HG02943 (cell line): ENCODE measurements around the gene SLC47A1.
"Not testable (repeated sequence)": the region's sequence is repeated elsewhere in the genome, so short reads cannot be mapped to it uniquely, and the experiment has no call there.

ENCODE experiments used
- ATAC-seq: cut with Tn5 transposase; IDR thresholded peaks from one replicate; pipeline ENCODE4 v1.9.1; 2021; ENCODE audit warnings: mild to moderate bottlenecking, low read depth, moderate library complexity; ENCODE audit not compliant: unreplicated experiment

SLC47A1 gene, protein sequence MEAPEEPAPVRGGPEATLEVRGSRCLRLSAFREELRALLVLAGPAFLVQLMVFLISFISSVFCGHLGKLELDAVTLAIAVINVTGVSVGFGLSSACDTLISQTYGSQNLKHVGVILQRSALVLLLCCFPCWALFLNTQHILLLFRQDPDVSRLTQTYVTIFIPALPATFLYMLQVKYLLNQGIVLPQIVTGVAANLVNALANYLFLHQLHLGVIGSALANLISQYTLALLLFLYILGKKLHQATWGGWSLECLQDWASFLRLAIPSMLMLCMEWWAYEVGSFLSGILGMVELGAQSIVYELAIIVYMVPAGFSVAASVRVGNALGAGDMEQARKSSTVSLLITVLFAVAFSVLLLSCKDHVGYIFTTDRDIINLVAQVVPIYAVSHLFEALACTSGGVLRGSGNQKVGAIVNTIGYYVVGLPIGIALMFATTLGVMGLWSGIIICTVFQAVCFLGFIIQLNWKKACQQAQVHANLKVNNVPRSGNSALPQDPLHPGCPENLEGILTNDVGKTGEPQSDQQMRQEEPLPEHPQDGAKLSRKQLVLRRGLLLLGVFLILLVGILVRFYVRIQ

DNA sequence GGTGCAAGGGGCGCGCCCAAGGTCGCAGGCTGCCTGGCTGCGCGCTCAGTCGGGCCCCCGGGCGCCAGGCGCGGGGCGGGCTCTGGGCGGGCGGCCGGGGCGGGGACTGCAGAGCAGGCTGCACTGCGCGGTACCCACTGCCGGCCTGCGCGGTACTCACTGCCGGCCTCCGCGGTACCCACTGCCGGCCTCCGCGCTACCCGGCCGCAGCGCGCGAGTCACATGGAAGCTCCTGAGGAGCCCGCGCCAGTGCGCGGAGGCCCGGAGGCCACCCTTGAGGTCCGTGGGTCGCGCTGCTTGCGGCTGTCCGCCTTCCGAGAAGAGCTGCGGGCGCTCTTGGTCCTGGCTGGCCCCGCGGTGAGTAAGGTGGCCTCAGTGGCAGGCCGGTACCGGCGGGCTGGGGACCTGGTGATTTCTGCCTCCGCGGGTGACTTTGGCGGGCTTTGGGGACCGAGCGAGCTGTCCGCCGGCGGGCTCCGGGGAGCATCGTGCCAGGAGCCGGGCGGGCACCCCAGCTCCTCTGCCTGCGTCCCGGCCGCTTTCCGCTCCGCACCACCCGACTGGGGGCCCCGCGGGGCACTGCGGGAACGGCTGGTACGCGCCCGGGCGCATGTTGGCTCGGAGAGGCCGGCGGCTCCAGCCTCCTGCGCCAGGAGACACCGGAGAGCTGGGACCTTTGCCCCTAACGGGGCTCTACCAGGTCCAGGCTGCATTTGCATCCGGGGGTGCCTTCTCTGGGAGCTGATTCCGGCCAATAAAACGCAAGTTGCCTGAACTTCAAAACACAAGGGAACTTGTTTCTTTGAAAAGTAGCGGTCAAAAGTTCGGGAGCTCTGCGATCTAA is at the start of gene SLC47A1:
TSS of gene SLC47A1 (plus strand) at position 137 of the 844 bp plus-strand sequence. CDS start at position 223, 86 bp downstream.
- no peak for ATAC-seq

GRCh38 chr17:19485800-19486340 is 47.8 kb upstream of the SLC47A1 start:
- no peak for ATAC-seq

DNA sequence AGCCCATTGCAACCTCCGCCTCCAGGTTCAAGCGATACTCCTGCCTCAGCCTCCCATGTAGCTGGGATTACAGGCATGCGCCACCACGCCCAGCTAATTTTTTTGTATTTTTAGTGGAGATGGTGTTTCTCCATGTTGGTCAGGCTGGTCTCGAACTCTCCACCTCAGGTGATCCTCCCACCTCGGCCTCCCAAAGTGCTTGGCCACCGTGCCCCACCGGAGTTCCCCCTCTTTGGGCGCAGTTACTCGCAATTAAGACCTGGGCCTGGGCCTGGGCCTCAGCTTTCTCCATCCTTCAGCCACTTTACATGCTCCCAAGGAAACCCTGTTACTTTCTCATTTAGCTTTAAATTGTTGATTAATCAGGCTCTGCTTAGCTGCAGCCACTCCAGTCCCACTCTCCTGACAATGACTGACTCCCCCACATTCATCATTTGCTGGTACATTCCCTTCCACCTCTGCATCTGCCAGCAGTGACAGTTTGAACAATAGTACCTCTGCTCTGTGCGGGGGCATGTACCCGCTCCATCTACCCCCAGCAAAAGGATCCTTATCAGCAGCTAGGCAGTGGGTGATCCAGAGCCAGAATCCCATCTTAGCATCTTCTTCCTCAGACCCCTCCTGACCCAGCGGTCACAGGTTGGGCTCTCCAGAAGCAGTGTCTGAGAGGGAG is 47.2 kb upstream of the SLC47A1 start:
- no peak for ATAC-seq

DNA sequence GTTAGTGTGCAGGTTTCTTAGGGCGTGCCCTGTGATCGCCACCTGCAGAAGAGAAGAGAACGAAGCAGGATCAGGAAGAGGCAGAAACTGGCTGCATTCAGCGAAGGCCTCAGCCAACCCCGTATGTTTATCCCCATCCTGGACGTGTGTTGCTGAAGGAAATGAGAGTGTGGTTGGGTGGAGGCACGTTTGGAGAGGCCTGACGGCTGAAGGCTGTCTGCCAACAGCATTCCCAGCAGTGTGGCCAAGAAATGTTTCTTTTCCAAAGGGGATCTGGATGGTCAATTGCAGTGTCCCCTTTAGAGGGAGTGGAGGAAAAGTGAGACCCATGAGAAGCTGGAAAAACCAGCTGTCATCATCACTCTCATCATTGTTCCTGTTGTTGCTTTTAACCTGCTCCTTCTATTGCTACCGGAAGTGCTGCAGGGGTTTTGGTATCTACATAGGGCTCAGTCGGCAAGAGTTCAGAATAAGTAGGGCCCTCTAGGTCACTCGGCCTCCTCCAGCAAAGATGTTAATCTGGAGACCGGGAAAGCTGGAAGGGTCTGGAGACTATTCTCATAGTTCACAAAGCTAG is 46.5 kb upstream of the SLC47A1 start:
- ATAC-seq: no peak

GRCh38 chr17:19492141-19492540 is 41.5 kb upstream of the SLC47A1 start:
- no peak for ATAC-seq

DNA sequence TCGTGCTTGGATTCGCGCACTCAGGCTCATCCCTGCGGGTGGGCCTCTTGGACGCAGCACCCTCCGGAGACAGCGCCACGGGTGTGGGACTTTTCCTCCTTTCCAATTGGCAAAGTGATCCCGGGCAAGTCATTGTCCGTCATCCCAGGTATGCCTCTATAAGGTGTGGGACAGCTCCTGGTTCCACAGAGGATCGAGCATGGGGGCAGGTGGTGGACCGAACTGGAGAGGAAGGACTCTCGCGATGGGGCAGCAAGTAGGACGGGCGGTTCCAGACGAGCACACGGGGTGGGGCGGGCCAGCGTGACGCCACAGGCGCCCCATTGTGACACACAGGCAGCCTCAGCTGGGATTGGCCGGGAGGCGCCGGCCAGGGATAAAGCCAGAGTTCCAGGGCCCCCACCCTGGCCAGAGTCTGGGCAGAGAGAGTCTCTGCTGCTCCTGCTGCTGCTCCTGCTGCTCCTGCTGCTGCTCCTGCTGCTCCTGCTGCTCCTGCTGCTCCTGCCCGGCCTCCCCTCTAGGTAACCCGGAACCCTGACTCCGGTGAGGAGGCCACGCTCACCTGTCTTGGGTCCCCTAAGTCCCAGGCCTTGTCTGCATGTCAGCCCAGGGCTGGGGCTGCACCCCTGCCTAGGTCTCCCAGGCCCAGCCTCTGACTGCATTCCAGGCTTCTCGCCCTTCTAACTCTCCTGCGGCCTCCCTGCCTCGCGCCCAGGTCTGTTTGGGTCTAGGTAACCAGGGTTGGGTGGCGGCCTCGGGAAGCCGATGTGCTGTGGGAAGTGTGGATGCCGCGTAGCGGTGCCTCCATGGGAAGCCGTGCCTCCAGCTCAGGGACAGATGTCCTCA is 38.5 kb upstream of the SLC47A1 start:
- no peak for ATAC-seq

GRCh38 chr17:19495828-19496528 is 37.7 kb upstream of the SLC47A1 start:
- no peak for ATAC-seq

GRCh38 chr17:19497624-19498023 is 36.0 kb upstream of the SLC47A1 start:
- ATAC-seq: no peak

DNA sequence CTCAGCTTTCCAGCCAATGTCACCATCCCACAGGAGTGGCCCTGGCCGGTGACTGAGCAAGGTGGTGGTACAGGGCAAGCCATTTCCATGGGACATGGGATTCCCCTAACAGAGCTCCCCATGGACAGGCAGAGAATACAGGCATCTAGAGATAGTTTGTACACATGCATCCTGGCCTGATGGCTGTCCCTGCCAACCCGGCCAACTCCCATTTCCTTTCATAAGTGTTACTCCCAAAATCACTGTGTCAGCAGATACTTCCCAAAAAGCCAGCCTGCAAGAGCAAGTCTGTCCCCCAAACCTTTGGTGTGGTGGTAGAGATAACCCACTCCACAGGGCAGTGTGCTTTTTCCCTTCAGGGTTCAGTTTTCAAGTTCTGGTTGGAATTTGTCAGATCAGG is 32.4 kb upstream of the SLC47A1 start:
- no peak for ATAC-seq

- no peak for ATAC-seq
Measured at GRCh38 chr17:19502517-19502916, 31.1 kb upstream of the SLC47A1 start.

DNA sequence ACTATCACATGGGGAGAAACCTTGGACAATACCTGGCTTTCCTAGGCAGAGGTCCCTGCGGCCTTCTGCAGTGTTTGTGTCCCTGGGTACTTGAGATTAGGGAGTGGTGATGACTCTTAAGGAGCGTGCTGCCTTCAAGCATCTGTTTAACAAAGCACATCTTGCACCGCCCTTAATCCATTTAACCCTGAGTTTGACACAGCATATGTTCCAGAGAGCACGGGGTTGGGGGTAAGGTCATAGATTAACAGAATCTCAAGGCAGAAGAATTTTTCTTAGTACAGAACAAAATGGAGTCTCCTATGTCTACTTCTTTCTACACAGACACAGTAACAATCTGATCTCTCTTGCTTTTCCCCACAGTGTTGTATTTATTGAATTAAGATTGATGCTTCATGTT is 28.1 kb upstream of the SLC47A1 start:
- ATAC-seq: not testable (repeated sequence)

- ATAC-seq: peak; percentile 63
Measured at GRCh38 chr17:19507775-19508576, 25.7 kb upstream of the SLC47A1 start.

DNA sequence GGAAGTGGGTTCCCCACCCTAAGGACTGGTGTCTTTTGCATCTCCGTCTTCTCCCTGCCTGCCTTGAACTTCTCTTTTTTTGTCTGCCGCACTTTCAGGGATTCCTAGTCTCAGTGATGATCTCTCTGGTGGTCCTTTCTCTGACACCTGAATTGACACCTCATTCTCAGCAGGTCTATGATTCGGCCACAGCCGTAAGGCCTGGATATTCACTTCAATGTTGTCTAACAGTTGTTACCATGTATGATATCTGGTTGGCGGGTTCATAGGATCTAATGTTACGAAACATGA is 25.1 kb upstream of the SLC47A1 start:
- ATAC-seq: peak; percentile 17

DNA sequence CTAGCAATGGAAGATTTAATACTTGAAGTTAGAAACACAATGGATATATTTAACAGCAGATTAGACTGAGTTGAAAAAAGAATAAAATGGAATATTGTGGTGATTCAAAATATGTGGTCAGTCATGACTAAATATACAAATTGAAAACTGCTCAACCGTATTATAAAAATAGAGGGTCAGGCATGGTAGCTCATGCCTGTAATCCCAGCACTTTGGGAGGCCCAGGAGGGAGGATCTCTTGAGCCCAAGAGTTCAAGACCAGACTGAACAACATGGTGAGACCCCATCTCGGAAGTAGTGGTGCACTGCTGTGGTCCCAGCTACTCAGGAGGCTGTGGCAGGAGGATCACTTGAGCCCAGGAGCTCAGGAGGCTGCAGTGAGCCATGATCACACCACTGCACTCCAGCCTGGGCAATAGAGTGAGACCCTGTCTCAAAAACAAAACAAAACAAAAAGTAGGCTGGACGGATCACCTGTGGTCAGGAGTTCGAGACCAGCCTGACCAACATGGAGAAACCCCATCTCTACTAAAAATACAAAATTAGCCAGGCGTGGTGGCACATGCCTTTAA is 24.3 kb upstream of the SLC47A1 start:
- ATAC-seq: not testable (repeated sequence)

GRCh38 chr17:19510903-19511302 is 22.8 kb upstream of the SLC47A1 start:
- no peak for ATAC-seq

DNA sequence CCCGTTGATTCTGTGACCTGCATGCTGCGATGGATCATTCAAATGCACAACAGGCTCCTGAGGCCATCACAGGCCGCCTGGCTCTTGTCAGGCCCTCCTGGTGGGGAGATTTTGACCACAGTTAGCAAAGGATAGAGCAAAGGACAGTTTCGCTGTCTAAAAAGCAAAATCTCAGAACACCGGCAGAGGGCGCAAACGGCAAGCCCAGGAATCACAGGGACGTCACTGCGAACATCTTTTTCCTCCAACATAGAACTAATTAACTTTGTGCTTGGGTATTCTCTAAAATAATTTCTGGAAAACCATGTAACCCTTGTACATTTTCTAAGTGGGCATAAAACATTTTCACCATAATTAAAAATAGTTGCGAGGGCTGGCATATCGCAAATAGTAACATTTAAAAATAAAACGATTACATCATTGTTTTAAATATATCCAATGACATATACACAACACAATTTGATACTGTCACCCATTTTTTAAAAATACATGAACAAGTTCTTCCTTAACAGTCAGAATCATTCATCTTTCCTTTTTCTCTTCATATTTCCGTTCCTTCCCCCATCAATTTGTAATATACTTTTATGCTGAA is 19.7 kb upstream of the SLC47A1 start:
- no peak for ATAC-seq

DNA sequence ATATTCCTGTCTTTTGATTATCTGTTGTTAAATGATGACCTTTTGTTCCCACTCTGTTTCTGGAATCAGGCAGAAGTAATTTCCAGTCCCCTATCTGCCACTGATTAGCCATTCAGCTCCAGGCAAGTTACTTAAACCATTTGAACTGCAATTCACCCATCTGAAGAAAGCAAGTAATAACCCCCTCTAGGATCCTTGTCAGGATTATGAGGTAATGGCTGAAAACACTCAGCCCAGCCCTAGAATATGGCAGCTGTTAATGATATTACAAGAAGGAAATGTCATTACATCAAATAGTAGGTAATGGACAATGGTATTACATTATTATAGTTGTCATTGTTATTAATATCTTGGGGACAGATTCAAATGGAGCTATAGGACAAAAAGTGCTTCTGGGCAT is 16.0 kb upstream of the SLC47A1 start:
- no peak for ATAC-seq
